ENCODE data around the gene CRB2.

Gene CRB2

DNA sequence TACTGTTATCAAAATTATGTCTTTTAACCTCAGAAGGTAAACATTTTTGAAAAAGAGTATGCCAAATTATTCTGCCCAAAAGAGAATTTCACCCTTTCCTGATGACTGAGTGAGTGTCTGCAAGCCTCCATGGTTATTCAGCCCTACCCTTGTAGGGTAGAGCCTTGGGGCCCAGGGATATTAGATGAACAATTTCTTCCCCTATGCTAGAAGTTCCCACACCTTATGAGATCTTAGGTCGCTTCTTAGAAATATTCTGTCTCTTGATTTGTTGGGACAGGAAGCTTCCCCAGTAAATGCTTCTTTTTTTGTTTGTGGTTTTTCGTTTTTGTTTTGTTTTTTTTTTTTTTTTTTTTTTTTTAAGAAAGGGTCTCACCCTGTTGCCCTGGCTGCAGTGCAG is 3.1 kb downstream of the CRB2 start:
- TF ChIP-seq, protein P1, sequence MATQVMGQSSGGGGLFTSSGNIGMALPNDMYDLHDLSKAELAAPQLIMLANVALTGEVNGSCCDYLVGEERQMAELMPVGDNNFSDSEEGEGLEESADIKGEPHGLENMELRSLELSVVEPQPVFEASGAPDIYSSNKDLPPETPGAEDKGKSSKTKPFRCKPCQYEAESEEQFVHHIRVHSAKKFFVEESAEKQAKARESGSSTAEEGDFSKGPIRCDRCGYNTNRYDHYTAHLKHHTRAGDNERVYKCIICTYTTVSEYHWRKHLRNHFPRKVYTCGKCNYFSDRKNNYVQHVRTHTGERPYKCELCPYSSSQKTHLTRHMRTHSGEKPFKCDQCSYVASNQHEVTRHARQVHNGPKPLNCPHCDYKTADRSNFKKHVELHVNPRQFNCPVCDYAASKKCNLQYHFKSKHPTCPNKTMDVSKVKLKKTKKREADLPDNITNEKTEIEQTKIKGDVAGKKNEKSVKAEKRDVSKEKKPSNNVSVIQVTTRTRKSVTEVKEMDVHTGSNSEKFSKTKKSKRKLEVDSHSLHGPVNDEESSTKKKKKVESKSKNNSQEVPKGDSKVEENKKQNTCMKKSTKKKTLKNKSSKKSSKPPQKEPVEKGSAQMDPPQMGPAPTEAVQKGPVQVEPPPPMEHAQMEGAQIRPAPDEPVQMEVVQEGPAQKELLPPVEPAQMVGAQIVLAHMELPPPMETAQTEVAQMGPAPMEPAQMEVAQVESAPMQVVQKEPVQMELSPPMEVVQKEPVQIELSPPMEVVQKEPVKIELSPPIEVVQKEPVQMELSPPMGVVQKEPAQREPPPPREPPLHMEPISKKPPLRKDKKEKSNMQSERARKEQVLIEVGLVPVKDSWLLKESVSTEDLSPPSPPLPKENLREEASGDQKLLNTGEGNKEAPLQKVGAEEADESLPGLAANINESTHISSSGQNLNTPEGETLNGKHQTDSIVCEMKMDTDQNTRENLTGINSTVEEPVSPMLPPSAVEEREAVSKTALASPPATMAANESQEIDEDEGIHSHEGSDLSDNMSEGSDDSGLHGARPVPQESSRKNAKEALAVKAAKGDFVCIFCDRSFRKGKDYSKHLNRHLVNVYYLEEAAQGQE (IDR thresholded peaks at IDR 0.05; ENCODE audit: low read depth), result no peak

DNA sequence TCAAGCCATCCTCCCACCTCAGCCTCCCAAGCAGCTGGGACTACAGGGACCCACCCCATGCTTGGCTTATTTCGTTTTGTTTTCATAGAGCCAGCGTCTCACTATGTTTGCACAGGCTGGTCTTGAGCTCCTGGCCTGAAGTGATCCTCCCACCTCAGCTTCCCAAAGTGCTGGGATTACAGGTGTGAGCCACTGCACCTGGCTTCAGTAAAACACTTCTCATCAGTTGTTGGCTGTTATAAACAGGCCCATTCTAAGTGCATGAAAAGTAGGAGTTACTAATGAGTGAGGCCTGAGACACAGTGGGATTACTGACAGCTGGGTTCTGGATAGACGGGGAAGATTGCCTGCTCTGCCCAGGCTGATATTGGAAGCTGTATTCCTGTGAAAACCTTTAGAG is 3.5 kb downstream of the CRB2 start:
- TF ChIP-seq, protein P1 (IDR thresholded peaks at IDR 0.05; ENCODE audit: low read depth), result no peak

DNA sequence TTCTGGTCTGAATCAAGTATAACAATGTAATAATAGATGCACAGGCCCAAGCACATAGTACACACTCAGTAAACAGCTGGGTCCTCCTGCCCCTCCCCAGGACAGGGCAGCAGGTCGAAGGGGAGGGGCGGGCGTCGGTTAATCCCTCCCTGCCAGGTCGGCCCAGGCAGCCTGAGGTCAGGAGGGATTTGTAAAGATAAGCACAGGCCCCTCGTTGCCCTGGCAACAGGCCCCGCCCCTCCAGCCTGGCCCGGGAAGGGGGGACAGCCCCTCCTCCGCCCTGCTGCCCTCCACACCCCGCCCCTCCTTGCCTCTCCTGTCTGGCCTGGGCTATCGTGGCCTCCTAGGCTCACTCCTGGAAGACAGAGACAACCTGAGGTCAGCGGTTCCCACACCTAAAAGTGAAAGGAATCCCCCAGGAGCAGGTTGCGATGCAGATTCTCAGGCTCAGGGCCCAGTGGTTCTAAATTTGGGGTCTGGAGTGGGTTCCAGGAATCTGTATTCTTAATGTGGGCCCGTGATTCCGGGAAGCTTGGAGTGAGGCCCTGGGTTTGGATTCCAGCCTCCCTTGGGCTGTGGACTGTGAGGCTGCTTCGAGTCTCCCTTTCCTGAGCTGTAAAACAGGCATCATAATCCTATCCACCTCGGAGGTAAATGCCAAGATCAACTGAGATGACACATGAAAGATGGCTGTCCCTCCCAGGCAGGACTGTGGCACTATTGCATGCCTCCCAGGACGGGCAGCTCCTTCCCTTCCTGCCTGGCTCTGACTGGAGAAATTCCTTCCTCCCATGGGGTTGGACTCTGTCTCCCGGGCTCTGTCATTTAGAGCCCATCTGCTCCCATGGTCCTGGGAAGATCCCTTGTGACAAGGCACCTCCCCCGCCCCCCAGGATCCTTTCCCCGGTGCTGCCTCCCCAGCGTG is 4.4 kb downstream of the CRB2 start:
- TF ChIP-seq, protein P1 (IDR thresholded peaks at IDR 0.05; ENCODE audit: low read depth), result no peak
- TF ChIP-seq FOXM1 (IDR thresholded peaks at IDR 0.05; ENCODE audit: borderline replicate concordance, low read depth), result no peak
- TF ChIP-seq TAF1 (IDR thresholded peaks at IDR 0.05; ENCODE audit: low read depth), result no peak
- TF ChIP-seq, protein P2, sequence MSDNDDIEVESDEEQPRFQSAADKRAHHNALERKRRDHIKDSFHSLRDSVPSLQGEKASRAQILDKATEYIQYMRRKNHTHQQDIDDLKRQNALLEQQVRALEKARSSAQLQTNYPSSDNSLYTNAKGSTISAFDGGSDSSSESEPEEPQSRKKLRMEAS (IDR thresholded peaks at IDR 0.05), result no peak
- TF ChIP-seq YY1 (IDR thresholded peaks at IDR 0.05; ENCODE audit: low read depth), result no peak
- TF ChIP-seq ZBTB7A (IDR thresholded peaks at IDR 0.05; ENCODE audit: low read depth), result no peak
- no peak for TF ChIP-seq TCF12 (IDR thresholded peaks at IDR 0.05; ENCODE audit: low read depth)
- TF ChIP-seq CREB1 (IDR thresholded peaks at IDR 0.05; ENCODE audit: low read depth), result no peak
- no peak for TF ChIP-seq EP300 (IDR thresholded peaks at IDR 0.05; ENCODE audit: borderline replicate concordance)
- TF ChIP-seq NFIC (IDR thresholded peaks at IDR 0.05), result no peak

DNA sequence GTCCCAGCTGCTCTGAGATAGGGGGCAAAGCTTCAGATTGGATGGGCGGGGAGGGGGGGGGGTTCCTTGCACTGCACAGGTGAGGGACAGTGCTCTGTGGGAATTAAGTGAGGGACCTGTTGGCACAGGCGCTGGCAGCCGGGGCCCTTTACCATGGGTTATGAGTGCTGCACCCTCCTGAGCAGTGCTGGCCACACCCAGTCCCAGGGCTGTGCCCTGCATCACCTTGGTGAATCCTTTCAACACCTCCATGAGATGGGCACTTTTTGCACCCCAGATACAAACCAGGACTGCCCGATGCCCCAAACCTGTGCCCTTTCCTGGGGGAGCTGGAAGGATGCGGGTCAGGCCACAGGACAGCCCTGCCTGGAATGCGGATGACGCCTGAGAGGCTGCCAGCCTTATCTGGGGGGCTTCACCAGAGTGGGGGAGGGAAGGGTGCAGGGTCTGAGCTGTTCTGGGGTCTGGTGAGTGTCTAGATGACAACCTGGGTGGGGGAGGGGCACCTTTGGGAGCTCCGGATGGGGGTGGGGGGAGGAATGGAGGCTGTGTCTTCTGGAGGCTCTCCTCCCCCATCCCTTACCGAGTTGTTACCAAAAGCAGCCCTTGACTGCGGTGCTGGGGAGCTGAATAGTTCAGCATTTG is 5.2 kb downstream of the CRB2 start:
- TF ChIP-seq EGR1 (IDR thresholded peaks at IDR 0.05), result no peak
- TF ChIP-seq RAD21 (IDR thresholded peaks at IDR 0.05; ENCODE audit: low read depth), result no peak

DNA sequence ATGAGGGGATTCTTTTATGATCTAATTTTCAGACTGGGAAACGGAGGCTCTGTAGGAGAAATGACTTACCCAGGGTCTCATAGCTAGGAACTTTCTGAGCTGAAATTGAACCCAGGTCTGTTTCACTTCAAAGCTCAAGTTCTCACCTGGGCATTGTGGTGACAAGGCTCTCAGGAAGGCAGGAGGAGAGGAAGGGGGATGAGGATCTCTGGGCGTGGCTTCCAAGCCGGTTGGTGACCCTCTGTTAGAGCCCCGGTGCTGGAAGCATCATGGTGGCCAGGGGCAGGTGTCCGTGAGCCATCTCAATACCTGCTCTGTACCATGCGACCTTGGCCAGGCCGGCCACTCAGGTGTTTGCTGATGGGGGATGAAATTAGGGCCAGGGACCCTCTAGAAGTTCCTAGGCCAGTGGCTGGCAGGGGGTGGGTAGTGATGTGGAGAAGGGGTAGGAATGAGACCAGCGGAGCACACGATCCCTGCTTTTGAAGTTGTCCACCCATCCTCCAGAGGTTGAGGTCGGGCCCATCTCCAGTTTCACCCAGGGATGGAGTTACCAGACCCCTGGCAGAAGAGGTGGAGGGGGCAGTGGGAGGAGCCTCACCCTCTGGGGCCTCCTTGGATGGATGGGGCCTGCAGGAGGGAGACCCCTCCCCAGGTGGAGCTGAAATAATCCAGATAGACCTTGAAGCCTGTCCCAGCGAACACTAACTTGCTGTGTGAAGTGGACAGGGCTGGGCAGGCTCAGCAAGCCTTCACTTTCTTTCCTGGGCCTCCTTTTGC is 5.9 kb downstream of the CRB2 start:
- TF ChIP-seq ZBTB7A (IDR thresholded peaks at IDR 0.05; ENCODE audit: low read depth) (no peak), TCF12 (IDR thresholded peaks at IDR 0.05; ENCODE audit: low read depth) (no peak), EGR1 (IDR thresholded peaks at IDR 0.05) (no peak), NFIC (IDR thresholded peaks at IDR 0.05) (no peak)

DNA sequence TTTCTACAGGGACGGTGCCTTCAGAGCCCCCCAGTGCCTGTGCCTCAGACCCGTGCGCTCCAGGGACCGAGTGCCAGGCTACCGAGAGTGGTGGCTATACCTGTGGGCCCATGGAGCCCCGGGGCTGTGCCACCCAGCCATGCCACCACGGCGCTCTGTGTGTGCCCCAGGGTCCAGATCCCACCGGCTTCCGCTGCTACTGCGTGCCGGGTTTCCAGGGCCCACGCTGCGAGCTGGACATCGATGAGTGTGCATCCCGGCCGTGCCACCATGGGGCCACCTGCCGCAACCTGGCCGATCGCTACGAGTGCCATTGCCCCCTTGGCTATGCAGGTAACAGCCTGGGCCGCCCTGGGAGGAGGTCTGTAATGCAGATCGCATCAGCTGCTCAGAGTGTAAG is 6.9 kb downstream of the CRB2 start:
- TF ChIP-seq, protein P2 (IDR thresholded peaks at IDR 0.05), result no peak
- TF ChIP-seq, protein P1 (IDR thresholded peaks at IDR 0.05; ENCODE audit: low read depth), result no peak
